Transverse colon (tissue), 4 donors: ENCODE data around the gene PRPF19.

Experiments
- CTCF ChIP-seq, 5 experiments: fragments of 200-600 bp in 3 of 5; fragments of 450-650 bp in 2 of 5; sonication (generic) in 3 of 5; IDR thresholded peaks; 1 replicate in 2 of 5; 2 replicates in 3 of 5; pipeline ENCODE4 v1.5.1; 2016 to 2017; ENCODE audit warnings: antibody characterized with exemption in 5 of 5, inconsistent platforms in 3 of 5, mild to moderate bottlenecking in 2 of 5, moderate library complexity in 1 of 5
- EP300 ChIP-seq: sonication (generic); formaldehyde crosslinking; IDR thresholded peaks from one replicate; pipeline ENCODE4 v1.6.1; 2017; ENCODE audit warnings: antibody characterized with exemption, low read depth
- POLR2A ChIP-seq: fragments of 450-650 bp; IDR thresholded peaks from one replicate; pipeline ENCODE4 v1.6.1; 2016; ENCODE audit warnings: antibody characterized with exemption, mild to moderate bottlenecking, moderate library complexity
- POLR2AphosphoS5 ChIP-seq, 3 donors: sonication (generic); formaldehyde crosslinking; IDR thresholded peaks; one replicate each; pipeline ENCODE4 v1.6.1; 2016; ENCODE audit warnings: antibody characterized with exemption in 3 of 3

DNA sequence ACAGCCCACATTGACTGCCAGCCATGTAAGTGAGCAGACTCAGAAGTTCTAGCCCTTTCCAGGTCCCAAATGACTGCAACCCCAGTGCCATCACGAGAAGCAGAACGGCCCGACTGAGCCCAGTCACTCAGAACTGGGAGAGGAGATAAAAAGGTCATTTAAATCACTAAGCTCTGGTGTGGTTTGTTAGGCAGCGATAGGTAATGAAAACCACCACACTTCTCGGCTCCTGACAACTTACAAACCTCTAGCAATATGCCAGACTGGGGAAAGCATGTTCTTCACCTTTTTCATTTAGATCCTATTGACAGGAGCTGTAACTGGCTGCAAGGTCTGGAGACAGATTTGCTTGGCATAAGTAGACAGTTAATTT lies 38.9 kb upstream of the PRPF19 start:
- no peak for TF ChIP-seq POLR2A
- no peak for TF ChIP-seq CTCF (IDR thresholded peaks at IDR 0.05)
- TF ChIP-seq EP300, result no peak
- no peak for TF ChIP-seq POLR2AphosphoS5 (IDR thresholded peaks at IDR 0.05)
